NCI-H82 treated with DMSO at 0.1 percent for 48 hours (cell line): ENCODE data around the gene TNFAIP8L3.
"Not testable (repeated sequence)": the region's sequence is repeated elsewhere in the genome, so short reads cannot be mapped to it uniquely, and the experiment has no call there.

Experiments
- DNase-seq: peaks from one replicate; lab custom pipeline; 2025; ENCODE audit not compliant: unreplicated experiment; lab: John Stamatoyannopoulos, UW

TNFAIP8L3 gene

DNA sequence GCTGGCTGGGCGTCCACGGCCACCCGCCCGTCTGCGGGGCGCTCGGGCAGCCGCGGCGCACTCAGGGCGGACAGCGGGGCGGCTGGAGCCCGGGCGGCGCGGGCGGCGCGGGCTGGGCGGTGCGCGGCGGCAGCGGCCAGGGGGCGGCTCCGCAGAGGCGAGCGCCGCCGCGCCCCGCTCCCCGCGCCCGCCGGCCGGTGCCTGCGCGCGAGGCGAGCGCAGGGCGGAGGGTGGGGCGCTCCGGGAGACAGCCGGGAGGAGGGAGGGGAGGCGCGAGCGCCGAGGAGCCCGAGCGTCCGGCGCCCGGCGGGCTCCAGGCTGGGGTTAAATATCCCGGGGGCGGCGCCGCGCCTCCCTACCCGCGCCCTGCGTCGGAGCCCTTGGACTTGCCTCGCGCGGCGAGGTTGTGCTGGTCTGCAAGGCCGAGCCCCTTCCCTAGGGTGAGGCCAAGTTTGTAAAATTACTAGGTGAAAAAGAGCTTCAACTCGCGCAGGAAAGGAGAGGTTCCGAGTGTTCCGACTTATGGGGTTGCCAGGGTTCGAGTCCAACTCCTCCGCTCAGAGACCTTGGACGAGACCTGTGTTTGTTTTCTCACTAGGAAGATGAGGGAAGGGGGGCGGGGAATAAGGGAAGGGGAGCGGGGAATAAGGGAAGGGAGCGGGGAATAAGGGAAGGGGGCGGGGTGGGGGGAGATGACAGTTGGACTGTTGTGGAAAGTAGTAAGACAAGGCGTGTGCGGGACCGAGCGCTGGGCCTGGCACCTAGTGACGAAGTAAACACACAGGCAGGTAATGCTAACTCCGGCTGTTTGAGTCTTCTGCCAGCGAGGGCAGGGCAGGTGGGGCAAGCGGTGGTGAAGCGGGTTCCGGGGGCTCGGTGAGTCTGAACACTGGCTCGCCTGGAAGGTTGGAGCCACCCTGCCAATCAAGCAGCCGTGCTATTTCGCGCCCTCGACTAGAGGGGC lies at the start of gene TNFAIP8L3:
Gene TNFAIP8L3, minus strand, starts transcription at position 301 of the 964 bp plus-strand sequence. CDS start 311 bp downstream, outside the sequence.
- no peak for DNase-seq

DNA sequence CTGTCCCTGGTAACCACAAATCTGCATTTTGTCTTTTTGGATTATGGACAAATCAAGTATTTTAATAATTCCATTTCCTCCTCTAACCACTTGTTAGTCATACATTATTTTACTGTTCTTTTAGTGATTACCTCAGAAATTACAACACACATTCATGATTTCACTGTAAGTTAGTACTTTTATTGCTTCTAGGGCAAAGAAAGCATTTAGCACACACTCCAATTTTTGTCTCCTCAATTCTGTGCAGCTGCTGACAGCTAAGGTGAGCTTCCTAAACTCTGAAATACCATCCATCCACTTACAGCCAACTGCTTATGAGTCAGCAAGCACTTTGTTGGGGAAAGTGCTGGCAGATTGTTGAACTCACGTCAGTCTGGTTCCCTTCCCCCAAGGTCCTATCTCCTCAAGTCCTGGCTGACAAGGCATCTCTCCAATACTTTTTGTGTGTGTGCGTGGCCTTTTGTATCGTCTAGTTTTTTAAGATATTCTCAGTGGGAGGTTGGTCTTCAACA lies 49.4 kb upstream of the TNFAIP8L3 start:
- DNase-seq = no peak

DNA sequence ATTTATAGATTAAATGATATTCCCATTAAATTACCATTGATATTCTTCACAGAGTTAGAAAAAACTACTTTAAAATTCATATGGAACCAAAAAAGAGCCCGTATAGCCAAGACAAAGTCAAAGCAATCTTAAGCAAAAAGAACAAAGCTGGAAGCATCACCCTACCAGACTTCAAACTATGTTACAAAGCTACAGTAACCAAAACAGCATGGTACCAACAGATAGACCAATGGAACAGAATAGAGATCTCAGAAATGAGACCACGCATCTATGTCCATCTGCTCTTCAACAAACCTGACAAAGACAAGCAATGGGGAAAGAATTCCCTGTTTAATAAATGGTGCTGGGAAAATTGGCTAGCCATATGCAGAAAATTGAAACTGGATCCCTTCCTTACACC lies 45.6 kb upstream of the TNFAIP8L3 start:
- not testable (repeated sequence) for DNase-seq

DNA sequence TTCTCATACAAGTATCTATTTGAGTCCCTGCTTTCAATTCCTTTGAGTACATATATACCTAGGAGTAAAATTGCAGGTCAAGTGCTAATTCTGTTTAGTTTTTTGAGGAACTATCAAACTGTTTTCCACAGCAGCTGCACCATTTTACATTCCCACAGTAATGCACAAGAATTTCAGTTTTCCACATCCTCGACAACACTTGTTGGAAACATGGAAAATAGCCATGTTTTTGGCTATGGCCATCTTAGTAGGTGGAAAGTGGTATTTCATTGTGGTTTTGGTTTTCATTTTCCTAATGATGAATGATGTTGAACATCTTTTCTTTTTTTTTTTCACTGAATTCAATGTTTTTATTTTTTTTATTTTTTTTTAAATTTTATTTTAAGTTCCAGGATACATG lies 44.4 kb upstream of the TNFAIP8L3 start:
- DNase-seq = no peak

DNA sequence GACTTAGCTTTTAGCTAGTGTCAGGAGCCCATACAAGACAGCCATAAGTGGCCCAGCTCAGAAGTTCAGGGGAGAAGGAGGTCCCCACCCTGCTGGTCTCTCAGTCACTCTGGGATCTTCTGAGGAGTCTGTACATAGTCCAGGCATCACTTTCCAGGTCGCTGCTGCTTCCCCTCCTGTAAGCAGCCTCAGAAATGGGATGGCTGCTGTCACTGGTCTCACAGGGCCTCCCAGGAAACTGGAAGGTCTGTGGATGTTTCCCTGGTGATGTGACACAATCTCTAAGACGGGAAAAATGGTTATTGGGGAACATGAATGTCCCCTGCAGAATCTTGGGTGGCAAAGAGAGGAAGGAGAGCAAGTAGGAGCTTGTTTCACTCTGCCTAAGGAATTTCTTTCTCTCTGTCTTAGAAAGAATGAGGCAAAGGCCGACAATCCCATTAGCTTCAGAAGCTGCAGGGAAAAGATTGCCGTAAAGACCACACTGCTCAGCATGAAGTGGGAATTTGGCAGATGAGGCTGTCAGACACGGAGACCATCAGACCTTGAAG lies 43.2 kb upstream of the TNFAIP8L3 start:
- no peak for DNase-seq

DNA sequence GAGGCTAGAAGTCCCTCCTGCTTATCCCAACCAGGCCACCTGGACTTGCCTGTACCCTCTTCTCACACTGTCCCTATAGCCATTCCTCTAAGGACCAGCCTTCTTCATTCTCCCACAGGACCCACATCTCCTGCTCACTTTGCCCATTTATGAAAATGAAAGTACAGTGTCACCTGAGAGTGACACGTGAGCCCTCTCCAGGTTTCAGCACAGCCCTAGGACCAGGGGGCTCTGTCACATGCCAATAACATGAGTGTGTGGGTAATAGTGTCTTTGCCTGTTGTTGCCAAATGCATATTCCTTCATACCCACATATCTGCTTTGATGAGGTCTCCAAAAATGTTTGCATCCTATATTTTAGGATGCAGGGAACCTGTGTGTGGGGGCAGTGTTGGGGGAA lies 42.3 kb upstream of the TNFAIP8L3 start:
- no peak for DNase-seq

DNA sequence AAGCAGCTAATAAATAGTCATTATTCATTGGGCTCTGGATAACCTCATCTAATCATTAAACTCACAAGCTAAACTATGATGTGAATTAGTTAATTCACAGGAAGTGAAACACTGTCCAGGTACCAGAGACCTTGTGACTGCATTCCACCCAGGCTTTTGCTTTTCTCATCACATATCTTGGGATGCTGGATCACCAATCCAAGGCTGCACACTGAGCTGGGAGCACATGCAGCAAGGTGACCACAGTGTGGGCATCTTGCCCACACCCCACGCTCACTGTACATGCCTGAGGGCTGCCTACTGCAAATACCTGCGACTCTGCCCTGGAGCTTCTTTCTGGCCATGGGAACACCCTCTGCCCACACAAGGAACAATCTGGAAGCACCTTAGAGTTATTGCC lies 40.6 kb upstream of the TNFAIP8L3 start:
- no peak for DNase-seq

DNA sequence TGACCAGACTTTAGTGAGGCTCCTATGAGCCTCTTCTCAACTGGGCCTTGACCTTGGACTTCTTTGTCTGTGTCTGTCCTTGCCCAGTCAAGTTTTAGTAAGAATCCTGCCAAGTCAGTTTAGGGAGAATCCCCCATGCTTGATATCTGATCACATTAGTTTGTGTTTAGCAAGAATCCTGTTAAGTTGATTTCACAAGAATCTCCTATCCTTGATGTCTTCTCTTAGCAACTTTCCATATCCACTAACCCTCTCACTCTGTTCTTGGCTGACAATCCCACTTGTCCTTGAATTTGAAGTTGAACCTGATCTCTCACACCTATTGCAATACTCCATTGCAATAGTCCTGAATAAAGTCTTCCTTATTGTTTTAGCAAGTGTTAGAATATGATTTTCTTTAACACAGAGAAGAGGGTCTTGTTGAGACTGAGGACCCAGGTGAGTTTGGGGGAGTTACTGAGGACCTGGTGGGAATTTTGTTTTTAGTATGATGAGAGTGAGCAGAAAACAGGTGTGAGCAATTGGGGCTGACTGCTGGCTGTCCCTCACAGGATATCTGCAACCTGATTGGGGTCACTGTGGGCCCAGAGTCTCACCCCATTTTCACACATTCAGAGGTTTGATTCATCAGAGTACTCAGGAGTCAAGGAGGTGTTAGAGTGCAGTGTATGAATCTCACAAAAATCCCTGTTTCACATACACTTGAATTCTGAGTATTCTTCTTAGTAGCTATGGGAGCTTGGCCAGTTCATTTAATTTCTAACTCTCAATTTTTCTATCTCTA lies 39.9 kb upstream of the TNFAIP8L3 start:
- DNase-seq = no peak

DNA sequence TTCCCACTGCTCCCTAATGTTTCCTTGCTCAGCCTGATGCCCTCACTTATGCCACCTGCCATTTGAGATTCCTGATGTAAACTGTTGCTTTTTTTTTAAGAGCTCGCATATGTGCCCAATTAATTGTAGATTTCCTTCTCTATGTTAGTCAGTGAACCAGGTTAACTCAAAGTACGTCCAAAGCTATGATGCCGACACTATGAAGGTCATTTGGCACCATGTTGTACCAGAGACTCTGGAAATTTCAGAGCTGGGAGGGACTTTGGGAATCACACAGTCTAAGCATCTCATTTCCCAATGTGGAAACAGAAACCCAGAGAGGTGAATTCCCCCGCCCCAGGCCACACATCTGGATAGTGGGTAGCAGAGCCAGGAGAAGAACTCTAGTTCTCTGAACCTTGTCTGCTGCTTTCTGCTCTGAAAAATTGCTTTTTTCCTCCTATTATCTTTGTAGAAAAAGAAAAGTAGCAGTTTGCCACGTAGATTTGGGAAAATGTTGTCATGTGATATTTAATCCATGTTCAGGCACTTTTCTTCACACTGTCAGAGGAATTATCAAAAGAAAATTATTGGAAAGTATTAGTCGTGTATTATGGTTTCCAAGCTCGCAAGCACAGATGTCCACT lies 38.5 kb upstream of the TNFAIP8L3 start:
- DNase-seq = no peak

DNA sequence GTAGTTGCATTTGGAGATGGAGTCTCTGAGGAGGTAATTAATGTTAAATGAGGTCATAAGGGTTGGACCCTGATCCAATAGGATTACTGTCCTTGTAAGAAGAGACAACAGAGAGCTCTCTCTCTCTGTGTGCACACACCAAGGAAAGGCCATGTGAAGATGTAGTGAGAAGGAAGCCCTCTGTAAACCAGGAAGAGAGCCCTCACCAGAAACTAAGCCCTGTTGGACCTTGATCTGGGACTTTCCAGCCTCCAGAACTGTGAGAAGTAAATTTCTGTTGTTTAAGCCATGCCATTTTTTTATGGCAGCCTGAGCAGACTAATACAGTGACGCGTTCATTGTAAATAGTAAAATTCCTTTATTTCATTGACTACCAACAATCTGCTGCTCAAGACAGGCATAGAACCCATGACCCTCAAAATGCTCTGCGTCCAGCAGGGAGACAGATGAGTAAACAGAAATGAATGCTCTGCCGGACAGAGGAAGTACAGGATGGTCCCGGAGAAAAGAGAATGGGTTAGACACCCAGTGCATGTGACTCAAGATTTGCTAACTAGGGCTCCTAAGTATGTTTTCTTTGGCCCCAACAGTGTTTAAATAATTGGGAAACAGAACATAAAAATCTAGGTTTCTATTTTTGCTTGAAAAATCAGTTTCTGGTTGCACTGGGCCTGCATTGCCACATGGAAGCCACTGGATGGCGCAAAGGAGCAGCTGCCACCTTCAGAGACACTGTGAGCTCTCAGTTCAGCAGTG lies 37.9 kb upstream of the TNFAIP8L3 start:
- no peak for DNase-seq

DNA sequence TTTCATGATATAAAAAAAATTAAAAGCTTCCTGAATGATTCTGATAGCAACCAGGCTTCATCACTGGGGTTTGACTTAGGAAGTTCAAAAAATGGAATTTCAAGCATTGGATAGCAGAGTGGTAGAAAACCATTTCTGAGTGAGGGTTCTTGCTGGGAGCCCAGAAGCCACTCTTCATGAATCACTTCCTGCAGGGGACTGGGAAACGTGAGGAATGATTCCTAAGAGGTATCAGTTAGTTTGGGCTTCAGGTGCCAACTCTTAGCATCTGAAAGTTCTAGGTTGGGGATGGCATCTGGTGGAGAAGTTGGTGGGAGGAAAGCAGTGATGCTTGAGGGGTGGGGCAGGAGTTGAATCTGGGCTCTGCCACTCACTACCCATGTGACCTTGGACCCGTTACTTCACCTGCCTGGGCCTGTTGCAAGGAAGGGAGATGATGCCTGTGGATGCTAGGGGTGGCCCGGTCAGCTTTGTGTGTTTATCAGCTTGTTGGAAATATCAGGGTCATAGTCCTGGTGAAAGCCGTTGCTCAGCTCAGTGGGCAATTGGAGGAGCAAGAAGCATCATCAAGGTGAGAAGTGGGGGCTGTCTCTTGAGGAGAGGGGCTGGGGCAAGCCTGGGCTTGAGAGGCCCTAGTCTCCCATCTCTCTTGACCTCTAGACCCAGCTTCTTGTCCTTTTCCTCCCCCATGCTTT lies 37.0 kb upstream of the TNFAIP8L3 start:
- DNase-seq = no peak

DNA sequence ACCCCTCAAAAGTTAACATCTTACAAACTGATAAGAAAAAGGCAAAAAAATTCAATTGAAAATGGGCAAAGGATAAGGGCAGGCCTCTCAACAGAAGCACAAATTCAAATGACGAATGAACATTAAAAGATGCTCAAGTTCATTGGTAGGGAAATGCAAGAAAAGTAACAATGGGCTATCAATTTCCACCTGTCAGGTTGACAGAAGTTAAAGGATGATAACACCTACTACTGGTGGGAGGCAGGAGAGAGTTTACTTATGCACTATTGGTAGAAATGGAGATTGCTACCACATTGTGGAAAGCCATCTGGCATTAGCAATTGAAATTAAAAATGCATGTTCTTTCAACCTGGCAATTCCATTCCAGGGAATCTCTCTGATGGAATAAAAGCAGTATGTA lies 35.6 kb upstream of the TNFAIP8L3 start:
- DNase-seq = no peak

DNA sequence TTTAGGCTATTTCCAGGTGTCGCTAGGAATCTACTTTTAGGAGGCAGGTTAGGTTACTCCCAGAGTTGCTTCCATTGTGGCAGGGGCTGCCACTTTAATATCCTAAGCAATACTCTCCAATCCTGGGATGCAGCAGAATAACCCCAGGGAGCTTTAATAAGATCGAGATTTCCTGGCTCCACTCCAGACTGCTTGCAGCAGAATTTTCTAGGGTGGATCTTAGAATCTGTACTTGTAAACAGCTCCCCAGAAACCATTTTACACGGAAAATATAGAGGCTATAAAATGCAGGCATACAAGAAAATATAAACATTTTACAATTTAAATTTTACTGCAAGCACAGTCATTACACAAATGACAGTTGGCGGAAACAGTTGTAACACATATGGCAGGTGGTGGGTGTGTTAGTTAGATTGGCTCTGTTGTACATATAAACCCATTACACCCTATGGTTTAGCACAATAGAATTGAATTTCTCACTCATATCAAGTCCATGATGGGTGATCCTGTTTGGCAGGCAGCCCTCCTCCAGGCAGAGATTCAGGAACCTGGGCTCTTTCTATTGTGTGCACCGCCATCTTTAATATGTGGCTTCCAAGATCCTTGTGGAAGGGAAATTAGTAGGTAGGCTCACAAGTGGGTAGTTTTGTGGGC lies 35.0 kb upstream of the TNFAIP8L3 start:
- DNase-seq = peak; percentile 73

DNA sequence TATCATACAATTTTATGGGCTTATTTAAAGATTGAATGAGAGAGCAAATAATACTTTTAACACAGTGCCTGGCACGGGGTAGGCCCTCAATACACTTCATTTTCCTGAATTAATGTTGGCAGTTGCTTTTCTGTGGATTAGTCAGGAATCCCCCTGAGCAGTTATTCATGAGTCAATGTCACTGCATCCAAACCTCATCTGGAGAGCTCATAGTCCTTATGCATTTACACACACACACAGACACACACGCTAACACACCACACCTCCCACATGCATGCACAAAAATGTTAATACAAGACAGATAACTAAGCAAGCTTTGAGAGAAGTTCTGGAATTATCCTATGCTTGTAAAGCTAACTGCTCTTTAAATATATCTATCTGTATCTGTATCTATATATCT lies 34.0 kb upstream of the TNFAIP8L3 start:
- no peak for DNase-seq

DNA sequence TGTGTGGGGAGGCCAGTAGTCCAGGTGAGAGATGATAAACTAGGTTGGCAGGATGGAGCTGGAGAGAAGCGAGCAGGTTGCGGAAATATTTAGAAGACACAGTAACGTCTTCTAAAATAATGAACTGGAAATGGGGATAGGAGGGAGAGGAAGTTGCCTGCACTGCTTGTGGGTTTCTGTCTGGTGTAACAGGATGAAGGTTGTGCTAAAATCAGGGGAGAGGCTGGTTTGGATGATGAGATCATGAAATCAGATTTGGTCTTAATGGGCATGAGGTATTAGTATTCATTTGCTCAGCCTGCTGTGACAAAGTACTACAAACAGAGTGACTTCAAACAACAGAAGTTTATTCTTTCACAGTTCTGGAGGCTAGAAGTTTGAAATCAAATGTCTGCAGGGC lies 32.1 kb upstream of the TNFAIP8L3 start:
- no peak for DNase-seq

DNA sequence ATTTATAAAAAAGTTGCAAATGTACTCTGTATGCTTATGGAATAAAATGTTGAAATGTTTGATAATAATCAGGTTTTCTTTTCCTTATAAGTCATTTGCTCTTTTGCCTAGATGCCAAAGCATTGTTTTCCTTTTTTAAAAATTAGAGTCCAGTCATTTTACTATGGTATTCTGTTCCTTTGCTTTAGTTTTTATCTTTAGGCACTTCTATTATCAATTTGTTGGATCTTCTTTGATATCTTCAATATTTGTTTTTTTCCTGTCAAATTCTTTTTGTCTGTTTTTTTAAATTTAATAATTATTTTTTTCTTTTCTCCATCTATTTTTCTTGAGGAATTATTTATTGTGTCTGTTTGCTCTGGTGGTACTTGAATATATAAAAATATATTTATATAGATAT lies 28.3 kb upstream of the TNFAIP8L3 start:
- not testable (repeated sequence) for DNase-seq

DNA sequence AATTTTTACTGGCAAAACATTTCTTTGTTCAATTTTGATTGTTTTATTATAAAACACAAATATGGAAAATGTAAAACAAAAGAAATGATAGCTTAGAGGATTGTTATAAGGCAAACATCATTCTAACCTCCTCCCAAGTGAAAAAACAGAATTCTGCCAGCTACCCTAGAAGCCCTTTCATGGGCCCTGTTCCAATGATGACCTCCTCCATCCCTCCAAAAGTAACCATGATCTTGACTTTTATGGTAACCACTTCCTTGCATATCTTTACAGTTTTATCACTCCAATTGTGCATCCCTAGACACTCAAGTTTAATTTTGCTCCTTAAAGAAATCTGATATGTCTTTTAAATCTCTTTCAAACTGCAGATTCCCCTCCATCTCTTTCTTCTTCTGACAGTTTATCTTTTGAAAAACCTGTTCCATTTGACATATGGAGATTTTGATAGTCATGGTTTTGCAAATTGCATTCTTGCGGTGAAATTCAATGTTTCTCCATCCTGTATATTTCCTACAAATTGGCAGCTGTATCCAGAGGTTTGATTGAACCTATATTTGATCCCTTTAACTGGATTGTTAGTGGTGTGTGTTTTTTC lies 27.0 kb upstream of the TNFAIP8L3 start:
- no peak for DNase-seq

DNA sequence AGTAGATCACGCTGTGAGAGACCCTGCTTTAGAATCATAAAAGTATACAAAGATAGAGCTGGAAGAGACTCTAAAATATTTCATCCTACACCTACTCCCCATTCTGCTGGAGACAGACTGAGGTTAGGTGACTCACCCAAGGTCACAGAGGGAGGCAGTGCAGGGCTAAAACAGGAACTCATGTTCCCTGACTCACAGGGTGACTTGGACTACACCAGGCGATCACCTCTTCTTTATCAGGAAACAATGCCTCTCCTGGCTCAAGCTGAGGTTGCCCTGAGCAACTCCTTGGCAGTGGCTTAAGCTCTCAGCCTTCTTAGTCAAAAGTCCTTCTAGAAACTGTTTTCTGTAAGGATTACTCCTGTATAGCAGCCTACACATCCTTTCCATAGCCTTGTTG lies 26.4 kb upstream of the TNFAIP8L3 start:
- no peak for DNase-seq

DNA sequence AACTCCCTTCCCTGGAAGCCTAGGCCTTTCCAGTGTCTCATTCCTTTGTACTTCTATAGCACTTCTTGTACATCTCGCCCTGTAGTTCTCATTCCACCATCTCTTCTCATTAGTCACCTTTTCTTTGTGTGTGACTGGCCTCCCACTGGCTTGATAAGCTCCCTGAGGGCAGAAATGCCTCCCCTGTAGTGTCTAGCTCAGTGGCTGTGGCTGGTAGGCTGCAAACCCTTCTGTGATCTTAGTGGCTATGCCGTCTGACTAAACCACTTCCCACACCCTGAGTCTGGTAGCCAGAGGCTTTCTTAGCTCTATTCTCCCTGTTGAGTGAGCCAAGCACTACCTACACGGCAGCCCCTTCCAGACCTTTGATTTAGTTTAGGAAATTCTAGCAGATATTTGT lies 24.4 kb upstream of the TNFAIP8L3 start:
- DNase-seq = no peak
